ENCODE measurements around the gene SRP9.
"Not testable (repeated sequence)": the region's sequence is repeated elsewhere in the genome, so short reads cannot be mapped to it uniquely, and the experiment has no call there.

Gene SRP9

DNA sequence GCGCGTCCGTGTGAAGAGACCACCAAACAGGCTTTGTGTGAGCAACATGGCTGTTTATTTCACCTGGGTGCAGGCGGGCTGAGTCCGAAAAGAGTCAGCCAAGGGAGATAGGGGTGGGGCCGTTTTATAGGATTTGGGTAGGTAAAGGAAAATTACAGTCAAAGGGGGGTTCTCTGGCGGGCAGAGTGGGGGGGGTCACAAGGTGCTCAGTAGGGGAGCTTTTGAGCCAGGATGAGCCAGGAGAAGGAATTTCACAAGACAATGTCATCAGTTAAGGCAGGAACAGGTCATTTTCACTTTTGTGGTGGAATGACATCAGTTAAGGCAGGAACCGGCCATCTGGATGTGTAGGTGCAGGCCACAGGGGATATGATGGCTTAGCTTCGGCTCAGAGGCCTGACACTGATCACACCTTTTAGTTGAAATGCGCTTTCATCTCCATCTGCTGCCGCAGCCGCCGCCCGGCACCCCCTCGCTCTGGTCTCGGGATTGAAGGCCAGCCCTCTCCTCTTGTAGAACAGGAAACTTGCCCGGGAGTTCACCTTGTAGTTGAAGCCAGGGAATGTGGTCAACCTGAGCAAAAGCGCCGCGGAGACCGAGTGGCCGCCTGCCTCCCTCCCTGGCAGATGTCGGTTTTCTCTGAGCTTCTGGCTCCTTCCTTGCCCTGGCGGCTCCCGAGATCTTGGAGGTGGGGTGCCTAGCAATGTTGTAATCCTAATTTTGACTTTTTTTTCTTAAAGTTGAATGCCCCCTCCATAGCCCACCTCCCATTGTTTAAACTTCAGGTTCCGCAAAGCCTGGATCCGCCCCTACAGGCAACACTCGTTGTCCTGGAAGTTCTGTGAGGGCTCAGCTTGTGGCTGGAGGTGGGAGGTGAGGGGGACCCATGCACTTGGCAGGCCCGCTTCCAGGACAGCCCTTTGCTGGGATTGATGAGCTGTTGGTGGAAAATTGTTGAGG is 33.2 kb downstream of the SRP9 start:
- peak overlapping the region; percentile 54 for H3K4me3 ChIP-seq (ENCODE audit: low read length)
- DNase-seq (ENCODE audit: low read depth, low spot score): not testable (repeated sequence)

DNA sequence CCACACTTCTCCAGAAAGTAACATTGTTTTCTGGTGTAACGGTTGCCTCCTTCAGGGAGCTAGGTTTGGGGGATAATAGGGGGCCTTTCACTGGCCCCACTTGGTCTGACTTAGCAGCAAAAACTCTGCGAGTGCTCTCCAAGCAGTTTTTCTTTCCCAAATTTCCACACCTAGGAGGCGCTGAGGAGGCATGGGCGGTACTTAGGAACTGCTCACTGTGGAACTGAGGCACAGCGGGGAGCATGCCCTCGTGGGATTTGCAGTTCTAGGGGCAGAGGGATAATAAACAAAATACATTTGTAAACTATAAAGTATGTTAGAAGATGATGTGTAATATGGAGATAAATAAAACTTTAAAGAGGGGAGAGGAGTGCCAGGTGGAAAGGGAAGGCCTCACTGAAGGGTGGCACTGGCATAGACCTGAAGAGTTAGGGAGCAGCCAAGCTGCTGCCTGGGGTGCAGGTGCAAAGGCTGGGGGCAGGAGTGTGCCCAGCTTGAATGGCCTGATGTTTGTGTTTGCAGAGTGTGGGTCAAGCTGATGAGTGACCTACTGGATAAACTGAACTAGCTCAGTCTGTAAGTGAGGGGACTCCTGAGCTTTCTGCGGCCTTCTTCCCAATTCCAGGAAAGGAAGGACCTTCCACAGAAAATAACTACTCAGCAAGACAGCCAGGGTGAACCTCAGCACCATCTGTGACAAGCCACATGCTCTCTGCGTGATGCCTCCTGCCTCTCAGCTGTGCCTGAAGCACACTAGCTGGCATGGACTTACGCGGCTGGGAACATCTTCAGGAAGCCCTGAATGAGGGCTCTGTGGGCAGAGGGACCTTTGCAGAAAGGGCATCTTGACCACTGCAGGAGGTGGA is 34.2 kb downstream of the SRP9 start:
- no peak for DNase-seq (ENCODE audit: low read depth, low spot score)
- H3K4me3 ChIP-seq (ENCODE audit: low read length): no peak overlapping the region

DNA sequence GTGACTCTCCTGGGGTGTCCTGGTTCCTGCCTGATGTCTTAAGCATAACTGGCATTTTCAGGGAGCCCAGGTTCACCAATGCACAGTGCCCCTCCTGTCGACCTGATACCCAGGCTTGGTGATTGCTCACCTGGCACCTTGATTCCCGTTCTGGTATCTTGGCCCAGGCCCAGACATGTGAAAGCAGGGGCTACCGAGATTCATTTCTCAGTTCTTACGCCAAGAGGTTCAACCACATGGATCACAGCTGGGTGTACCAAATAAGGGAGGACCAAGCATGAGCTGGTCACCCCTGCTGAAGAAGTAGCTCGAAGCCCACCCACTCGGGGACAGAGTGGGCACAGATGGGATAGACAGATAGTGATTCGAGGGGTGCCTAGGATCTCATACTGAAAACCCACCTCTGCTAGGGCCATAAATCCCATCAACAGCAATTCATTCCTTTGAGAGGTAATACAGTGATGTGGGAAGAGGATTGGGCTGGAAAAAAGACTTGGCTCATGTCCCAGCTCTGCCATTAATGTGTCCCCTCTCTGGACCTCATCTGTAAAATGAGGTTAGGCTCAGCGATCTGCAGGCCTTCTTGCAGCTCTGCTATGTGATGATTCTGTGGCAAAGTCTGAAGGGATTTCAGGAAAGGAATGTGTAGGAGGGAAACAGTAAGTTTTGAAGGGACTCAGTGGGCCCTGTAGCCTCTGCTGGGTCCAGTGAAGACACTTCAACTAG is 35.0 kb downstream of the SRP9 start:
- DNase-seq (ENCODE audit: low read depth, low spot score): no peak
- no peak overlapping the region for H3K4me3 ChIP-seq (ENCODE audit: low read length)

GRCh38 chr1:225813214-225813964 is 35.8 kb downstream of the SRP9 start:
- no peak for DNase-seq (ENCODE audit: low read depth, low spot score)
- H3K4me3 ChIP-seq (ENCODE audit: low read length): no peak overlapping the region

DNA sequence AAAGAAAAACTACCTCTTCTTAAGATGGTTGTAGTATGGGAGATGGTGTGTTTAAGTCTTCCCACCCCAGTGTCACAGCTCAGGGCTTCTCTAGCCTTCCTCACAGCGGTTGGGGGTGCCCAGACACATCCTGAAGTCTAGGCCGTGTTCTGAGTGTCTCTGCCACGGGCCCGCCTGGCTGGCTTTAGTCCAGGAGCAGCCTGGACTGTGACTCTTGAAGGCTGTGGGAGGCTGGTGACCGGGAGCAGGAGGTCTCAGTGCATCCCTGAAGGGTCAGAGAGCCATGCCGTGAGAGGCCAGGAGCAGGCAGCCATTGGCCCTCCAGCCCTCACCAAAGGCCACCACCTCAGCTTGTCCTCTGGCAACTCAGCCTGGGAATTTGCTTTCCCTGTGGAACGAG is 36.8 kb downstream of the SRP9 start:
- no peak for DNase-seq (ENCODE audit: low read depth, low spot score)

DNA sequence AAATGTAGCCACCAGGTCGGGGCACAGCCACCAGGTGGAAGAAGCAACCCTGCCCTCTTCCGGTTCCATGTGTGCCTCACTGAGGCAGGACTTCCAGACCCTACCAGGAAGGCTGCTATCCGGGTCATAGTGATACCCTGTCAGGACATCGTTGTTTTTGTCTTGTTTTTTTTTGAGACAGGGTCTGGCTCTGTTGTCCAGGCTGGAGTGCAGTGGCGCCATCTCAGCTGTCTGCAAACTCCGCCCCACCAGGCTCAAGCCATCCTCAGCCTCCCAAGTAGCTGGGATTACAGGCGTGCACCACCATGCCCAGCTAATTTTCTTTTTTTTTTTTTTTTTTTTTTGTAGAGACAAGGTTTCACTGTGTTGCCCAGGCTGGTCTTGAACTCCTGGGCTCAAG is 37.5 kb downstream of the SRP9 start:
- H3K4me3 ChIP-seq (ENCODE audit: low read length); DNase-seq (ENCODE audit: low read depth, low spot score): not testable (repeated sequence)

More for the DNA sequence above, 36.8 kb downstream of the SRP9 start:
- no peak overlapping the region for H3K4me3 ChIP-seq (ENCODE audit: low read length)

- DNase-seq (ENCODE audit: low read depth, low spot score): no peak
Measured at GRCh38 chr1:225815526-225816178, 38.0 kb downstream of the SRP9 start.

GRCh38 chr1:225816643-225817538 is 39.3 kb downstream of the SRP9 start:
- no peak for DNase-seq (ENCODE audit: low read depth, low spot score)
- H3K4me3 ChIP-seq (ENCODE audit: low read length): no peak overlapping the region

More at GRCh38 chr1:225815526-225816178, 38.0 kb downstream of the SRP9 start:
- H3K4me3 ChIP-seq (ENCODE audit: low read length): no peak overlapping the region

DNA sequence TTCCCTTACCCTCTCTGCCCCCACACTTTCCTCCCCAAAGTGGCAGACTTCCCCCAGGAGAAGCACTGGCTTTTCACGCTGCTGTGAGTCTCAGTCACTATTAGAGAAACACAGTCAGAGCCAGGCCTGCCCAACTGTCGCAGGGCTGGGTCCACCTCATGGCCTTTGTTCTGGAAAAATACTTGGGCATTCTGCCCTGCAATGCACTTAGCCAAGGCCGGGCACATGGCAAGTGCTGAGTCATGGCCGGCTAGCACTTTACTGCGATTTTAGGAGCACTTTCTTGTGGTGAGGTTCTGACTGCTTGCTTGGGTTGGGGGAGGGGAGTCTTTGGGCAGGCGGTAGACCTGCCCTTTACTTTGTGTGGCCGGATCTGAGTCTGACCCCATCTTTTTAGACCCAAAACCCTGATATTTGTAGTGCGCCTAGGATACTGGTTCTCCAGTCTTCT is 40.0 kb downstream of the SRP9 start:
- H3K4me3 ChIP-seq (ENCODE audit: low read length): no peak overlapping the region
- DNase-seq (ENCODE audit: low read depth, low spot score): peak; percentile 30

GRCh38 chr1:225818229-225818628 is 40.6 kb downstream of the SRP9 start:
- DNase-seq (ENCODE audit: low read depth, low spot score): no peak
- no peak overlapping the region for H3K4me3 ChIP-seq (ENCODE audit: low read length)

GRCh38 chr1:225819346-225820192 is 41.9 kb downstream of the SRP9 start:
- H3K4me3 ChIP-seq (ENCODE audit: low read length): no peak overlapping the region
- no peak for DNase-seq (ENCODE audit: low read depth, low spot score)

GRCh38 chr1:225820522-225821120 is 43.0 kb downstream of the SRP9 start:
- no peak for DNase-seq (ENCODE audit: low read depth, low spot score)
- H3K4me3 ChIP-seq (ENCODE audit: low read length): no peak overlapping the region

- DNase-seq (ENCODE audit: low read depth, low spot score): no peak
Measured at GRCh38 chr1:225822655-225823403, 45.2 kb downstream of the SRP9 start.

DNA sequence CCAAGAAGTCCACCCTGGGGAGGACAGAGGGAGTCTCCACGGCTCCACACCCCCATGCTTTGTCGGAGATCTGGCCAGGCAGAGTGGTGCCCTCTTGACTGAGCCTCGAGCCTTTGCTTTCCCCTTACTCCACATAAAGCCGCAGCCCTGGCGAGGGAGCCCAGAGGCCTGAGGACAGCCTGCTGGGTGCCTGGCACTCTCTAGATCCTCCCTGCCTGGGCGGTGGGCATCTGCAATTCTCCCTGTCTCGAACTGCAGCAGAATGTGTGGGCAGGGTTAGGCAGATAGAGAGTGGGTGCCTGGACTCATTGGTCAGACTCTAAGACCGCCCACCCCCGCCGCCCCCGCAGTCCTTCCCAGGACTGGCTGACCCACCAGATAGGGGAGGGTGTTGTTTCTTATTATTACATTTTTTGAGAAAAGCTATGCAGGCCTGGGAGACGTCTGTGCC is 46.2 kb downstream of the SRP9 start:
- H3K4me3 ChIP-seq (ENCODE audit: low read length): no peak overlapping the region
- DNase-seq (ENCODE audit: low read depth, low spot score): no peak

More at GRCh38 chr1:225822655-225823403, 45.2 kb downstream of the SRP9 start:
- no peak overlapping the region for H3K4me3 ChIP-seq (ENCODE audit: low read length)

GRCh38 chr1:225824533-225824941 is 46.9 kb downstream of the SRP9 start:
- no peak for DNase-seq (ENCODE audit: low read depth, low spot score)
- H3K4me3 ChIP-seq (ENCODE audit: low read length): no peak overlapping the region

All from Jurkat, Clone E6-1 (cell line).